DMS 273 (cell line): Measurements from ENCODE around the gene DHRS7.
"Not testable (repeated sequence)": the region's sequence is repeated elsewhere in the genome, so short reads cannot be mapped to it uniquely, and the experiment has no call there.

Experiments
- DNase-seq: peaks from one replicate; lab custom pipeline; 2025; ENCODE audit not compliant: unreplicated experiment; lab: John Stamatoyannopoulos, UW

The DHRS7 gene

GRCh38 chr14:60153991-60154390 is 11.2 kb downstream of the DHRS7 start:
- no peak for DNase-seq

- DNase-seq, result peak; percentile 92
Observed at GRCh38 chr14:60151715-60152114, 13.5 kb downstream of the DHRS7 start.

GRCh38 chr14:60134702-60135101 is 30.5 kb downstream of the DHRS7 start:
- DNase-seq, result no peak

GRCh38 chr14:60133487-60133886 is 31.7 kb downstream of the DHRS7 start:
- no peak for DNase-seq

- DNase-seq, result no peak
Observed at GRCh38 chr14:60125918-60126317, 39.3 kb downstream of the DHRS7 start.

GRCh38 chr14:60116181-60116580 is 49.0 kb downstream of the DHRS7 start:
- no peak for DNase-seq

- no peak for DNase-seq
Observed at GRCh38 chr14:60114881-60115280, 50.3 kb downstream of the DHRS7 start.

GRCh38 chr14:60111732-60112131 is 53.5 kb downstream of the DHRS7 start:
- DNase-seq, result no peak

- DNase-seq, result no peak
Observed at GRCh38 chr14:60107477-60107876, 57.7 kb downstream of the DHRS7 start.

- DNase-seq, result no peak
Observed at GRCh38 chr14:60106339-60106738, 58.9 kb downstream of the DHRS7 start.

GRCh38 chr14:60102389-60102788 is 62.8 kb downstream of the DHRS7 start:
- peak; percentile 4 for DNase-seq

- peak; percentile 5 for DNase-seq
Observed at GRCh38 chr14:60101786-60102185, 63.4 kb downstream of the DHRS7 start.

- DNase-seq, result not testable (repeated sequence)
Observed at GRCh38 chr14:60099855-60100254, 65.3 kb downstream of the DHRS7 start.

GRCh38 chr14:60097974-60098373 is 67.2 kb downstream of the DHRS7 start:
- DNase-seq, result no peak

- no peak for DNase-seq
Observed at GRCh38 chr14:60095781-60096450, 69.3 kb downstream of the DHRS7 start.

GRCh38 chr14:60095231-60095630 is 70.0 kb downstream of the DHRS7 start:
- DNase-seq, result no peak

GRCh38 chr14:60094306-60094897 is 70.8 kb downstream of the DHRS7 start:
- no peak for DNase-seq
